ENCODE results near the gene GAPDH.

- no peak for TF ChIP-seq CTCF (IDR thresholded peaks at IDR 0.05; ENCODE audit: low read depth, low read length, poor library complexity, severe bottlenecking)
- no peak for TF ChIP-seq EZH2phosphoT487 (IDR thresholded peaks at IDR 0.05; ENCODE audit: borderline replicate concordance, low read length)
Observed at GRCh38 chr12:6569786-6570185, 35.5 kb downstream of the GAPDH start.

All from DOHH2 (cell line).